NT2/D1 (cell line): Measurements from ENCODE around the gene MILR1.

Experiments used
- YY1 ChIP-seq: IDR thresholded peaks from 2 replicates; pipeline ENCODE4 v1.6.1; 2011; ENCODE audit not compliant: insufficient read length, insufficient read depth
- ZNF274 ChIP-seq: IDR thresholded peaks from 2 replicates; pipeline ENCODE4 v1.6.1; 2011; ENCODE audit warnings: mild to moderate bottlenecking, low read depth, low read length

DNA sequence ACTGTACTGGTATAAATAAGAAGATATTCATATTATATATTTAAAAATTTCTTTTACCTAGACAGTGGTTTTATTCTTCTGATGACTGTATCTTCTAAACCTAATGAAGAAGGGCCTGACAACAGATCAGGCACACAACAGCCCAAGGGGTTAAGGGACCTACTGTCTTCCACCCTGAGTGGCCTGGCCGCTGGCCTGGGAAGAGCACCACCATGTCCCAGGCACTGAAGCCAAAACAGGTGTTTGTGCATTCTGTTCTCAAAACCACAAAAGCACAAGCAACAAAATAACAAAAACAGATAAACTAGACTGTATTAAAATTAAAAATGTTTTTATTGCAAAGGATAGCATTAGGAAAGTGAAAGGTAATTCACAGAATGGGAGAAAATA lies 49.2 kb upstream of the MILR1 start:
- TF ChIP-seq ZNF274 (no peak), YY1 (no peak)
